Vein endothelial cell (primary cell): ENCODE data around the gene GOLGA8F. TPM values are rescaled to one million over a fixed set of nuclear protein-coding genes. Genes with fewer than 3 reads are reported as not detected.

Source experiments
- small RNA-seq: library from RNA; depleted of rRNA; stranded (forward); fragments of <200 nt; gene quantifications from one replicate; pipeline ENCODE3, GENCODE V24; 2012
- total RNA-seq: library from RNA; depleted of rRNA; stranded (reverse); fragments of >200 nt; gene quantifications from 2 replicates; pipeline ENCODE4 v1.2.3, GENCODE V29; 2012

The GOLGA8F gene, protein sequence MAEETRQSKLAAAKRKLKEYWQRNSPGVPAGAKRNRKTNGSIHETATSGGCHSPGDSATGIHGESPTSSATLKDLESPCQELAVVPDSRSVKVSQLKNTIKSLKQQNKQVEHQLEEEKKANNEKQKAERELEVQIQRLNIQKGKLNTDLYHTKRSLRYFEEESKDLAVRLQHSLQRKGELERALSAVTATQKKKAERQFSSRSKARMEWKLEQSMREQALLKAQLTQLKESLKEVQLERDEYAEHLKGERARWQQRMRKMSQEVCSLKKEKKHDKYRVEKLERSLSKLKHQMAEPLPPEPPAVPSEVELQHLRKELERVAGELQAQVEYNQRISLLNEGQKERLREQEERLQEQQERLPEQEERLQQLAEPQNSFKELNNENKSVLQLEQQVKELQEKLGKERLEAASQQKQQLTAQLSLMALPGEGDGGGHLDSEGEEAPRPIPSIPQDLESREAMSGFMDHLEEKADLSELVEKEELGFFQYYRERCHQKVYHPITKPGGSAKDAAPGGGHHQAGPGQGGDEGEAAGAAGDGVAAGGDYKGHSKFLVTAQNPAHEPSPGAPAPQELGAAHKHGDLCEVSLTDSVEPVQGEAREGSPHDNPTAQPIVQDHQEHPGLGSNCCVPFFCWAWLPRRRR
- total RNA-seq: not detected in 2 replicates

DNA sequence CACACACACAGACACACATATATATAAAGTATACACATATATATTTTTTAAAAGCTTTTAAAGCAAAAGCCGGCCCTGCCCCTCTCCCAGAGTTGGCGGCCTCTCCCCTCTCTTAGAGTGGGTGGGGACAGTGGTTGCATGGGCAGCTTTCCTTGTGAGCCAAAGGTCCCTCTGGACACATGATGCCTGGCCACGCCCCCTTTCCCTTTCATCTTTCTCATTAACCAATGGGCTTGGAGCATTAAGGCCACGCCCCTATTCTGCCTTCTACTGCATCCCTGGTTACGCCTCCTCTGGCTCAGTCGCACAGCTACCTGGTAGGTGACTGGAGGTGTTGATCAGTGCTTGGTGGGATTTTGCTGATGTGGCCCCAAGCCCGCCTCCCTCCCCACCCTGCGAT, at the start of gene GOLGA8F:
Gene GOLGA8F, plus strand, starts transcription at position 301 of the 400 bp plus-strand sequence. Its CDS starts 98 bp downstream, at position 399.

DNA sequence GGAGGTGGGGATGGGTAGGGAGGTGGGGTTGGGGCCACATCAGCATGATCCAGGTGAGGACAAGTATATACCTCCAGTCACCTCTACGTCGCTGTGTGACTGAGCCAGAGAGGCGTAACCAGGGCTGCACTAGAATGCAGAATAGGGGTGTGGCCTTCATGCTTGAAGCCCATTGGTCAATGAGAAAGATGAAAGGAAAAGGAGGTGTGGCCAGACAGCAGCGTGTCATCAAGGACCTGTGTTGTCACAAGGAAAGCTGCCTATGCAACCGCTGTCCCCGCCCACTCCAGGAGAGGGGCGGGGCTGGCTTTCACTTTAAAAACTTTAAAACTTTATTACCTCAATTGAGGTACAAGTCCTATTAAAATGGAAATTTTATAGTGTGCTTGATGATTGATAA, 20.5 kb upstream of the GOLGA8F start, which contains the start of gene GOLGA6L24:
Gene GOLGA6L24, minus strand, starts transcription at position 101 of the 400 bp plus-strand sequence. Its CDS starts 61 bp downstream, at position 40.

Small RNAs within 50 kb of the gene (small RNA-seq; reads per million reads assigned to genes)
- not detected for gene AC091304.5
- not detected for gene AC091304.6
- gene AC091304.9: not detected
- gene MIR4509-2: not detected
- gene RN7SL238P: not detected

Other genes starting within 250 kb of the GOLGA8F start
- 50.5 and 51.3 TPM in 2 replicates for gene HERC2, start 56.5 kb upstream of the GOLGA8F start, total RNA-seq
- not detected in 2 replicates for gene GOLGA6L24, start 20.6 kb upstream of the GOLGA8F start, total RNA-seq
- not detected in 2 replicates for gene GOLGA8G, start 154.3 kb downstream of the GOLGA8F start, total RNA-seq
- not detected in 2 replicates for gene GOLGA6L25, start 174.9 kb downstream of the GOLGA8F start, total RNA-seq